ENCODE measurements around the gene NOP16.

NOP16 gene

GRCh38 chr5:176388444-176389134 is at the start of gene NOP16, which contains the start of gene HIGD2A:
NOP16 (minus strand) TSS chr5:176388598; CDS start chr5:176388539, 59 bp downstream.
HIGD2A (plus strand) TSS chr5:176388751; CDS start chr5:176388820, 69 bp downstream.
- DNase-seq: peak; percentile 98

DNA sequence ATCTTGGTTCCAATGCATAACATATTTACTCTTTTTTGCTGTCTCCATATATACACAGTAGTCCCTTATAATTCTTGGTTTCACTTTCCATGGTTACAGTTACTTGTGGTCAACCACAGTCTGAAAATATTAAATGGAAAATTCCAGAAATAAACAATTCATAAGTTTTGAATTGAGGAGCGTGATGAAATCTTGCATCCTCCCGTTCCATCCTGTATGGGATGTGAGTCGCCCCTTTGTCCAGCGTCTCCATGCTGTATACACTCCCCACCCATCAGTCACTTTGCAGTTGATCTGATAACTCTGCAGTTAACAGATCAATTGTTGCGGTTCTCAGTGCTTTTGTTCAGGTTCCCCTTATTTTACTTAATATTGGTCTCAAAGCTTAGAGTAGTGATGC is 48.3 kb upstream of the NOP16 start:
- DNase-seq: no peak

GRCh38 chr5:176432707-176433106 is 44.3 kb upstream of the NOP16 start:
- DNase-seq: no peak

DNA sequence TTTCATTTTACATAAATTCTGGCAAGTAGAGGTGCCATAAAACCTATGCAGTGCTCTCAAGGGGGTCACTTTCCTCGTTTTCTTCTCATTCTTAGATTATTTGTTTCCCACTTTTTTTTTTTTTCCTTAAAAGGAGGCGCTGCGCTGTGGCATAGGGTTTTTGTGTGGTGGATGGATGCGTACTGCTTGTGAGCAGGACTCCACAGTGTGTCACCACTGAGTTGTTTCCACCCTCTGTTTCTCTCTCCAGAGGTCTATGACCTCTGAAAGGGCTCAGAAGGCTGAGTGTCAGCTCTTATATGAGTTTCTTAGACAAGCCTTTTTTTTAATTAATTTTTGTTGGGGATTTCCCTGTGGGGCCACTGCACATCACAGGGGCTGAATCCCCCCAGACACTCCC is 41.6 kb upstream of the NOP16 start:
- DNase-seq: no peak

GRCh38 chr5:176427971-176428370 is 39.6 kb upstream of the NOP16 start:
- no peak for DNase-seq

DNA sequence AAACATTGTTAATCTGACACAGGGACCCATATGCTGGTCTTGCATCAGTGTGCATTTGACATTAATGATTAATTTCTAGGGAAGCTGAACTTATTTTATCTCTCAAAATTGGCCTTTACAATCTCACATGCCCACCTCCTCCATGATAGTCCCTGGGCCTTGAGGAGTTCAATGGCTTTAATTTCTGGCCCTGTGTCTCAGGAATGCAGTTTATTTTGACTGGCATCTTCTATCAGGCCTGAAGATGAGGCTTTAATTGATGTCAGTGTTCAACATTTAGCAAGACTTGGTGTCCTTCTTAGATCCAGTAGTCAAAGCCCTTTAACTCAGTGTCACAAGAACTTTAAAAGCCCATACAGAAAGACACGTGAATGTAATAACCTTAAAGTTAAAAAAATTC is 38.5 kb upstream of the NOP16 start:
- DNase-seq: no peak

DNA sequence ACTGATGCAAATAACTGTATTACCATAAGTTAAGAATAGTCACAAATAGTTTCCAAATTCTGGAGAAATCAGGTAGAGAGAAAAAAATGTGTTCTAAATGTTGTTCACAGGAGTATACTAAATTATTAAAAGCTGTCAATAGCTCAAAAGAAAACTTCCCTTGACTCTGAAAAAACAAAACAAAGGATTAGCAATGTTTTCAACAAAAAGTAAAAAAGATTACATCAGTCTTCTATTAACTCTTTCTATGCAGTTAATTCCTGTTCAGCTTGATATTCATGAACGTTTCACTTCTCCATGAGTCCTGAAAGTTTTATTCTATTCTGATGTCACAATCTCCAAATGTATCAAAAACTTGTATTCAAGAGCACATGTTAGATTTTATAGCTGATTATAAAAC is 37.4 kb upstream of the NOP16 start:
- no peak for DNase-seq

- DNase-seq: no peak
These were observed 36.7 kb upstream of the NOP16 start for GRCh38 chr5:176425138-176425537.

GRCh38 chr5:176424181-176424580 is 35.8 kb upstream of the NOP16 start:
- DNase-seq: no peak

GRCh38 chr5:176420972-176421544 is 32.7 kb upstream of the NOP16 start:
- no peak for DNase-seq

DNA sequence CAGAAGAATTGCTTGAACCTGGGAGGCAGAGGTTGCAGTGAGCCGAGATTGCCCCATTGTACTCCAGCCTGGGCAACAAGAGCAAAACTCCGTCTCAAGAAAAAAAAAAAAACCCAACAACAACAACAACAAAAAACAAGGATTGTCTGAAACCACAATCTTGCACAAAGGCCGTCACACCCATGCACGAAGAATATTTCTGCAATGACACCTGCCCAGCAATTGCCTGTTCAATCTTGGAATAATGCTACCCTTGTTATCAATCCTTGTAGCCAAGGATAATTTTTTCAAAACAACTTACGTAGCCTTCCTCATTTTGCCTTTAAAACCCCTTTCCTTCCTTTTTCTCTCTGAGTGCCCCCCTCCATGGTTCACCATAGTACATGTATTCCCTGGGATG is 31.7 kb upstream of the NOP16 start:
- no peak for DNase-seq

DNA sequence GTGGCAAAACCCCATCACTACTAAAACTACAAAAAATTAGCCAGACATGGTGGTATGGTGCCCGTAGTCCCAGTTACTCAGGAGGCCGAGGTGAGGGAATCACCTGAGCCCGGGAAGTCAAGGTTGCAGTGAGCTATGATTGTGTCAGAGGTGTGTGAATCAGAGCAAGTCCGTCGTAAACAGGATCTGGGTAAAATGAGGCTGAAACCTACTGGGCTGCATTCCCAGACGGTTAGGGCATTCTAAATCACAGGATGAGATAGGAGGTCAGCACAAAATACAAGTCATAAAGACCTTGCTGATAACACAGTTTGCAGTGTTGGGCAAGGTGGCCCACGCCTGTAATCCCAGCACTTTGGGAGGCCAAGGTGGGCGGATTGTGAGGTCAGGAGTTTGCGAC is 29.9 kb upstream of the NOP16 start:
- no peak for DNase-seq

DNA sequence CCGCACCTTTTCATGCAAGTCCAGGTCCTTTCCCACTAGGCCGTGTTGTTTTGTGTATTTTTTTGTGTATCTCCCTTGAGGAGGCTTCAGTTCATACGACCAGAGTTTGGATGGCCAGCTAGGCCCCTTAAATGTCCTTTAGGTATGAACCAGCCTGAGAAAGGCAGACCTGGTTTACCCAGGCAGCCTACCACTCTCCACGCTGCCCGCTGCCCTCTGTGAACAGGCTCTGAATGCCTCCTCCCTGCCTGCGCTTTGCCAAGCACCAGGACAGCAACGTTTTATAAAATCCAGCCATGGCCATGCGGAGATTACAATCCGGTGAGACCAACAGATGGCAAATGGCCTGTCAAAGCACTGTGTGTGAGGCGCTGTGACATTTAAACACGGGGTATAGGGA is 28.6 kb upstream of the NOP16 start:
- DNase-seq: no peak

GRCh38 chr5:176415952-176416924 is 27.8 kb upstream of the NOP16 start, which contains the start of gene CLTB:
CLTB (minus strand) TSS chr5:176416539; CDS start chr5:176416363, 176 bp downstream.
- peak; percentile 86 for DNase-seq

DNA sequence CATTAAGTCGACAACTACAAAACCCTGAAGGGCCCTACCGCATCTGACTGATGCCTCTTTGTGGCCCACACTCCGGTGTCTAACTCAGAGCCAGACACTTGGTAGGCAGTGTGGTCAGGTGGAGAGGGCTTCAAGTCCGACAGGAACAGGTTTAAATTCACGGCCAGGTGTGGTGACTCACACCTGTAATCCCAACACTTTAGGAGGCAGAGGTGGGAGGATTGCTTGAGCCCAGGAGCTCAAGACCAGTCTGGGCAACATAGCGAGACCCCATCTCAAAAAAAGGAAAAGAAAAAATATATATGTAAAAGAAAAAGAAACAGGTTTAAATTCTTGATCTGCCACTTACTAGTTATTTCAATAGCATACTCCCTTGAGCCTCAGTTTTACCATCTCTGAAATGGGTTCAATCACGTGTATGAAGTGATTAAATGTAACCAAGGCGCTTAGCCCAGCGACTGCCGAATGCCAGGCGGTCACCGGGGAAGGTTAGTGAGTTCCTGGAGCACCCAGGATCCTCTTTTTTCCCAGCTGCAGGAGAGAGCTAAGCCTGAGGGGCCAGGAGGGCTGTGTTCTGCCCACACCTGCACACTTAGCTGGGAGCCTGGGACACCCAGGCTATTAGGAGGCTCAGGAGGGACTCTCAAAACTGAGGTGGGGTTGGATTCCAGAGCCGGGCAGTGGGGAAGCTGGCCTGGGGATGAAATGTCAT is 27.0 kb upstream of the NOP16 start:
- no peak for DNase-seq

- no peak for DNase-seq
These were observed 26.3 kb upstream of the NOP16 start for GRCh38 chr5:176414704-176415103.

DNA sequence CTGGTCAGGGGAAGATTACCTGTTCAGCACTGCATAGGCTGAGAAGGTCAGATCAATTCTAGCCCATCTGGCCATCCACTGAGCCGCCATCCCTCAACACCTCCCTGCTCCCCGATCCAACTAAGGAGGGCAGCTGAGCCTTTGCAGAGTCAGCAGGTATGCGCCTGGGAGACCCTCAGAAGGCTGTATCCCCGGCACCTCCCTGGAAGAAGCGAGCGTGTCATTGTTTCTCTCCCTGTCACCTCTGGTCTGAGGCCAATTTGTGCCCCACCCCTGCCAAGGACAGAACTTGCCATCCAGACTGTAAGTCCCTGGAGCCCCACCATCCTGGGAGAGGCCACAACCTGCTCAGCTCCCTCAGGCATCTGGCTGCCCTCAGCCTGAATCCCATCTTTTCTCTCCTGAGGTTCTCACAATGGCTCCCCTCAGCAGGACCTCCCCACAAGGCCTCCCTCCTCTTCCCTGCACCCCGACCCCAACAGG is 25.4 kb upstream of the NOP16 start:
- DNase-seq: no peak

DNA sequence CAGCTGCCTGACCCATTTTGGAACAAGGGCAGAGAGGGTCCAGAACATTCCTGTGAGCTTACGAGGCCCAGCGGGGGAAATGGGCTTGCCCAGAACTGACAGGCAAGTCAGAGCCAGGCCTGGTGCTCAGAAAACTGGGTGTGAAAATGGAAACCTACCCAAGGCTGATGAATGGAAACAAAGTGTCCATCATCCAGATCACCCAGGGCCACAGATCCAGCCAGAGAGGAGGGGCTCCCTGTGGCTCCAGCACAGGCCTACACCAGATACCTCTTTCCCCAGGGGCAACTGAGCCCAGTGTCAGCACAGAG is 24.8 kb upstream of the NOP16 start:
- DNase-seq: no peak

DNA sequence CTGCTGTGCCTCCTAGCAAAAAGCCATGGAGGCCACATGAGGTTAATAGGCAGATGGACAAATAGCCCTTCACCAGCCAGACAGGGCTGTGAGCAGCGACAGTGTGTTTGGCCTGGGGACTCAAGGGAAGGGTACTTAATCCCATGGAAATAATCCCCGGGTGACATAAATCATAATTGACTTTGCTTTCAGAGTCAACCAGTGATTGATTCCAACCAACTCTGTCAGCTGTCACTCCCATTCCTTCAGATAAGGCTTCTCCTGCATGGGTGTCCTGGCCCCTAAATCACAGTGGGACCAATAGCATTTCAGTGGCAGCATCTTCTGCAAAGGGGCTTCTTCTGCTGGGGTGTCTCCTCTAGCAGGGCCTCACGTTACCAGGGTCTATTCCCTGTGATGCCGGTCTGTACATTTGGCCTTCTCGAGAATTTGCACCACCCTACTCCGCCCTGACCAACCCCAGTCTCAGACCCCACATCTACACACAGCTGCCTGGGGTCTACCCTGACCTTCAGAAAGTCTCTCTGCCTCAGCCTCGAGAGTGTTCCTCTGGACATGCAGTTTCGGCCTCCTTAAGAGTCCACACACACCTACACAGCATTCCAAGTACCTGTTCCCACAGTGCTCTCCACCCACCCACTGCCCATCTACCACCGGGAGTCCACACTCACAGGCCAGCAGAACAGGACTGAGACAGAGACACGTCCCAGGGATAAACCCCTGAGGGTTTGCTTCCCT is 24.3 kb upstream of the NOP16 start:
- no peak for DNase-seq

DNA sequence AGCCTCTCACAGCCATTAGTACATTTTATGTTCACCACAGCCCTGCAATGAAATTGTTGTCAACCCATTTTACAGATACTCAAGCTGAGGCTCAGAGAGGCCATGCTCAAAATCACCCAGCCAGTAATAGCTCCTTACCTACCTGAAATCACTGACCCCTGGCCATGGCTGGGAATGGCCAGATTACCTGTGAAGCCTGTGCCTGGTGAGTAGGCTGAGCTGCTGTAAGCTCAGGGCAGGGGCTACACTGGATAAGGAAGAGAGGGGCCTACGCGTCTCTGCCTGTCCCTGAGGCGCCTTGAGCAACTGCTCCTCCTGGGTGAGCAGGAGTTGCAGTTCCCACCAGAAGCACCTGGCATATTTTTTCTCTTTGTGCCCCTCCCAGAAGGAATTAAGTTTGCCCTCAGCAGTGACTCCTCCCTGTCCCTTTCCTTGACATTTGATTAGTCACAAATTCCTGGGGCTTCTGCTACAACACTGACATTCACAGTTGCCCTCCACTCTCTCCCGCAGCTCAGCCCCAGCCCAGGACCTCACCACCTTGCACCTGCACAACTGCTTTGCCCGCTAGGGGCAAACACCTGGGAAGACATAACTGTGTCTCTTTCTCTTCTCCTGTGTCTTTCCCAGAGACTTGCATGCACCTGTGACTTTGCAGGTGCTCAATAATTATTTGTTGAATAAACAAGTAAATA is 22.2 kb upstream of the NOP16 start:
- no peak for DNase-seq

DNA sequence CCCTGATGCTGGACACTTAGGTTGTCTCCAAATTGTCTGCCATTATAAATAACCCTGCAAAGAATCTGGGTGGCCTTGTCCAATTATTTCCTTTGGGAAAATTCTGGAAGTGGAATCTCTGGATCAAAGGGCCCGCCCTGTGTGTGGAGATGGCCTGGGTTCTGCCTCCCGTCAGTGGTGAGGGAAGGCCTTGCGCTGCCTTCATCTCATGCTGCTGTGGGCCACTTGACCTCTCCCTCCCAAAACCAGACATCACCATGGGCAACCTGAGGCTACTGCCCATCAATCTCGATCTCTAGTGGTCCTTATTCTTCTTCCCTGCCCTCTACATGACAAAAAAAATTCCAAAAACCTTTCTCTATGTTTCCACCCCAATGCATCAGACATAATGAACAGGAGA is 21.4 kb upstream of the NOP16 start:
- DNase-seq: no peak

GRCh38 chr5:176408590-176408989 is 20.2 kb upstream of the NOP16 start:
- no peak for DNase-seq

All from COR-L47 (cell line).